ENCODE data around the gene MAPK14. TPM values are rescaled to one million over a fixed set of nuclear protein-coding genes. Genes with fewer than 3 reads are reported as not detected.

MAPK14 gene
- total and polyA plus RNA-seq, 12 donors, result 11.3 to 119 (median 49.3) TPM

DNA sequence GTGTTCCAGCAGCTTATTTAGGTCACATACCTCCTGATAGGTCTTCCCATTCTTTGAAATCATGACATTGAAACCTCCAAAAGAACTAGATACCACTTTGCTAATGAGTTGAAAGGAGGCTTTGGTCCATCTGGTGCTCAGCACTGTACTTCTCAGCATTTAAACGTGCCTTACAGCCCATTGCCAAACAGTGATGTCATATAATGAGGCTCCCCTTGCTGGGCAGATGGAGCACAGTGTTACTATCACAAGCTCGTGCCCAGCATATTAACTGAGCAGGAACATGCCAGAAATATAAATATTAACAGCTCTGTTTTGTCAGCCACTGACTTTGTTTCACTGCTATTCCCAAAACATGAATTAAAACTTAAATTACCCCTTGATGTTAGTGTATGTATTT is 77.2 kb downstream of the MAPK14 start:
- 52 to 64% (median 54%) methylated on average over 2 of the region's 2 CpGs for WGBS, 4 donors
- H3K9me3 ChIP-seq (replicated peaks in 1 of 3), result no peaks in the 10 kb centered on the region
- no peaks in the 10 kb centered on the region for H3K4me1 ChIP-seq (replicated peaks in 1 of 2)
- H3K27ac ChIP-seq, result no peak overlapping the region
- H3K27me3 ChIP-seq, result no peaks in the 10 kb centered on the region
- no peak for DNase-seq
- peaks cover 0 to 54% of the 10 kb centered on the region in 2 donors for H3K36me3 ChIP-seq (replicated peaks in 1 of 2)
- TF ChIP-seq POLR2A (IDR thresholded peaks at IDR 0.05), result no peak
- TF ChIP-seq, protein P1, sequence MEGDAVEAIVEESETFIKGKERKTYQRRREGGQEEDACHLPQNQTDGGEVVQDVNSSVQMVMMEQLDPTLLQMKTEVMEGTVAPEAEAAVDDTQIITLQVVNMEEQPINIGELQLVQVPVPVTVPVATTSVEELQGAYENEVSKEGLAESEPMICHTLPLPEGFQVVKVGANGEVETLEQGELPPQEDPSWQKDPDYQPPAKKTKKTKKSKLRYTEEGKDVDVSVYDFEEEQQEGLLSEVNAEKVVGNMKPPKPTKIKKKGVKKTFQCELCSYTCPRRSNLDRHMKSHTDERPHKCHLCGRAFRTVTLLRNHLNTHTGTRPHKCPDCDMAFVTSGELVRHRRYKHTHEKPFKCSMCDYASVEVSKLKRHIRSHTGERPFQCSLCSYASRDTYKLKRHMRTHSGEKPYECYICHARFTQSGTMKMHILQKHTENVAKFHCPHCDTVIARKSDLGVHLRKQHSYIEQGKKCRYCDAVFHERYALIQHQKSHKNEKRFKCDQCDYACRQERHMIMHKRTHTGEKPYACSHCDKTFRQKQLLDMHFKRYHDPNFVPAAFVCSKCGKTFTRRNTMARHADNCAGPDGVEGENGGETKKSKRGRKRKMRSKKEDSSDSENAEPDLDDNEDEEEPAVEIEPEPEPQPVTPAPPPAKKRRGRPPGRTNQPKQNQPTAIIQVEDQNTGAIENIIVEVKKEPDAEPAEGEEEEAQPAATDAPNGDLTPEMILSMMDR (IDR thresholded peaks at IDR 0.05), result no peak
- intact Hi-C loops (cut with DNase I), result no loop called here
- H3K4me3 ChIP-seq, result no peak overlapping the region

DNA sequence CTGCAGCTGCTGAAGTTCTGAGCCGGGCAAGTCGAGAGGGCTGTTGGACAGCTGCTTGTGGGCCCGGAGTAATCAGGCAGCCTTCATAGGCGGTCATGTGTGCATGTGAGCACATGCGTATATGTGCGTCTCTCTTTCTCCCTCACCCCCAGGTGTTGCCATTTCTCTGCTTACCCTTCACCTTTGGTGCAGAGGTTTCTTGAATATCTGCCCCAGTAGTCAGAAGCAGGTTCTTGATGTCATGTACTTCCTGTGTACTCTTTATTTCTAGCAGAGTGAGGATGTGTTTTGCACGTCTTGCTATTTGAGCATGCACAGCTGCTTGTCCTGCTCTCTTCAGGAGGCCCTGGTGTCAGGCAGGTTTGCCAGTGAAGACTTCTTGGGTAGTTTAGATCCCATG is 81.5 kb downstream of the MAPK14 start:
- Histone ChIP-seq H3K4me1 (replicated peaks in 1 of 2) (no peaks in the 10 kb centered on the region), H3K27ac (no peak overlapping the region), H3K9me3 (replicated peaks in 1 of 3) (no peaks in the 10 kb centered on the region), H3K27me3 (no peaks in the 10 kb centered on the region), H3K4me3 (no peak overlapping the region), H3K36me3 (replicated peaks in 1 of 2) (peaks cover 0 to 53% of the 10 kb centered on the region in 2 donors)
- TF ChIP-seq POLR2A (IDR thresholded peaks at IDR 0.05), result no peak
- TF ChIP-seq, protein P1 (IDR thresholded peaks at IDR 0.05), result no peak
- no peak for DNase-seq
- 80 to 93% (median 84%) methylated on average over 7 of the region's 7 CpGs for WGBS, 4 donors
- intact Hi-C loops (cut with DNase I), result no loop called here

DNA sequence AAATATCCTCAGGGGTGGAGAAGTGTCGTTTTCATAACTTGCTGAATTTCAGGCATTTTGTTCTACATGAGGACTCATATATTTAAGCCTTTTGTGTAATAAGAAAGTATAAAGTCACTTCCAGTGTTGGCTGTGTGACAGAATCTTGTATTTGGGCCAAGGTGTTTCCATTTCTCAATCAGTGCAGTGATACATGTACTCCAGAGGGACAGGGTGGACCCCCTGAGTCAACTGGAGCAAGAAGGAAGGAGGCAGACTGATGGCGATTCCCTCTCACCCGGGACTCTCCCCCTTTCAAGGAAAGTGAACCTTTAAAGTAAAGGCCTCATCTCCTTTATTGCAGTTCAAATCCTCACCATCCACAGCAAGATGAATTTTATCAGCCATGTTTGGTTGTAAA is 82.4 kb downstream of the MAPK14 start:
- H3K4me3 ChIP-seq, result no peak overlapping the region
- H3K27ac ChIP-seq, result no peak overlapping the region
- no peaks in the 10 kb centered on the region for H3K4me1 ChIP-seq (replicated peaks in 1 of 2)
- H3K9me3 ChIP-seq (replicated peaks in 1 of 3), result no peaks in the 10 kb centered on the region
- TF ChIP-seq, protein P1 (IDR thresholded peaks at IDR 0.05), result no peak
- TF ChIP-seq POLR2A (IDR thresholded peaks at IDR 0.05), result no peak
- intact Hi-C loops (cut with DNase I), result no loop called here
- no peak for DNase-seq
- WGBS, 4 donors, result 60 to 87% (median 82%) methylated on average over 3 of the region's 3 CpGs
- H3K27me3 ChIP-seq, result no peaks in the 10 kb centered on the region
- H3K36me3 ChIP-seq (replicated peaks in 1 of 2), result peaks cover 0 to 49% of the 10 kb centered on the region in 2 donors

DNA sequence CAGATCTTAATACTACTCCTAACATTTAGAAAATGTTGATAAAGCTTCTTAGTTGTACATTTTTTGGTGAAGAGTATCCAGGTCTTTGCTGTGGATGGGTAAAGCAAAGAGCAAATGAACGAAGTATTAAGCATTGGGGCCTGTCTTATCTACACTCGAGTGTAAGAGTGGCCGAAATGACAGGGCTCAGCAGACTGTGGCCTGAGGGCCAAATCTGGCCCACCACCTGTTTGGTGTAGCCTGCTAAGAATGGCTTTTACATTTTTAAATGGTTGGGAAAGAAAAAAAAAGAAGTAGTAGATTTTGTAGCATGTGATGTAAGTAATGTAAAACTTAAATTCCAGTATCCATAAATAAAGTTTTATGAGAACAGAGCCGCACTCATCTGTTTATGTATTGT is 83.3 kb downstream of the MAPK14 start:
- TF ChIP-seq, protein P1 (IDR thresholded peaks at IDR 0.05), result no peak
- no peak for TF ChIP-seq POLR2A (IDR thresholded peaks at IDR 0.05)
- Histone ChIP-seq H3K27ac (no peak overlapping the region), H3K4me3 (no peak overlapping the region), H3K36me3 (replicated peaks in 1 of 2) (peaks cover 0 to 41% of the 10 kb centered on the region in 2 donors), H3K27me3 (no peaks in the 10 kb centered on the region), H3K4me1 (replicated peaks in 1 of 2) (no peaks in the 10 kb centered on the region), H3K9me3 (replicated peaks in 1 of 3) (no peaks in the 10 kb centered on the region)
- WGBS, 4 donors, result 85 to 96% (median 92%) methylated on average over 4 of the region's 4 CpGs
- DNase-seq, result no peak
- intact Hi-C loops (cut with DNase I), result no loop called here
